GM18499 (cell line): ENCODE results near the gene RGPD3.

Source experiments
- ATAC-seq: cut with Tn5 transposase; IDR thresholded peaks from one replicate; pipeline ENCODE4 v1.9.1; 2021; ENCODE audit warnings: moderate number of reproducible peaks; ENCODE audit not compliant: insufficient read depth, unreplicated experiment

RGPD3 gene

GRCh38 chr2:106344302-106344701, 123.9 kb downstream of the RGPD3 start:
- no peak for ATAC-seq

DNA sequence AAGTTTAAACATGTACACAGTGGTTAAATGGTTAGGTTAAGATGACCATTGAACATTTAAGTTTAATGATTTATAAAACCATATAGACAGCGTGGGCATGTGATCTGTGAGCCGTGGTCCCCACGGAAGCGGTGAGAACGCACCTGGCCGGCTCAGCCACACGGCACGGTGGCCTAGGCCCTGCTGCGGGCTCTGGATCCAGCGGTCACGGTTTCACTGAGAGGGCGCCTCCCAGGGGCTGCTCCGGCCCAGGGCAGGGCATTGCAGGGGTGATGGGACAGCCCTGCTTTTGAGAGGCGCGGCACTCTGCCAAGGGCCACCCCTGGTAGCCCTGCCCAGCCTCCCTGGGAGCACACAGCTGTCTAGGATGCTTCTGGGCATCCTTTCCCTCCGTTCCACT, 124.9 kb downstream of the RGPD3 start:
- ATAC-seq = no peak

- ATAC-seq = no peak
Observed at GRCh38 chr2:106342831-106343251, 125.4 kb downstream of the RGPD3 start.

DNA sequence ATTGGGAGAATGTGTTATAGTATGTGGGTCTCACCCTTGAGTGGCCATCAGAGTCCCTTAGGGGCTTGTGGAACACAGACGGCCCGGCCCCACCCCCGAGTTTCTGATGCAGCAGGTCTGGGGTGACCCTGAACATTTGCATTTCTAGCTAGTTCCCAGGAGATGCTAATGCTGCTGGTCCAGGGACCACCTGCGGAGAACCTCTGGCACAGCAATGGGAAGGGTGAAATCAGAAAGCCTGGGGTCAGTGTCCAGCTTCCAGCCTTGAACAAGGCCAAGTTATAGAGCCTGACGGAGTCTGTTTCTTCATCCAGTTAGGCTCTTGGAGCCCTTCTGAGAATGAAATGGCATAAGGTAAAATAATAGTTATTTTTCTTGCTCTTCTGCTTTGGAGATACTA, 126.5 kb downstream of the RGPD3 start:
- ATAC-seq = no peak
